HG03439 (cell line): Measurements from ENCODE around the gene KIF26A.

Source experiments
- ATAC-seq: cut with Tn5 transposase; IDR thresholded peaks from one replicate; pipeline ENCODE4 v1.9.1; 2021; ENCODE audit warnings: mild to moderate bottlenecking, moderate library complexity; ENCODE audit not compliant: unreplicated experiment

KIF26A gene

GRCh38 chr14:104138098-104138717 lies at the start of gene KIF26A:
Gene KIF26A, plus strand, starts transcription at chr14:104138587. Its CDS starts 136 bp downstream, at chr14:104138723.
- no peak for ATAC-seq

- ATAC-seq = no peak
These were observed 48.2 kb upstream of the KIF26A start for GRCh38 chr14:104090071-104090748.

GRCh38 chr14:104091061-104091926 lies 47.1 kb upstream of the KIF26A start:
- ATAC-seq = no peak

DNA sequence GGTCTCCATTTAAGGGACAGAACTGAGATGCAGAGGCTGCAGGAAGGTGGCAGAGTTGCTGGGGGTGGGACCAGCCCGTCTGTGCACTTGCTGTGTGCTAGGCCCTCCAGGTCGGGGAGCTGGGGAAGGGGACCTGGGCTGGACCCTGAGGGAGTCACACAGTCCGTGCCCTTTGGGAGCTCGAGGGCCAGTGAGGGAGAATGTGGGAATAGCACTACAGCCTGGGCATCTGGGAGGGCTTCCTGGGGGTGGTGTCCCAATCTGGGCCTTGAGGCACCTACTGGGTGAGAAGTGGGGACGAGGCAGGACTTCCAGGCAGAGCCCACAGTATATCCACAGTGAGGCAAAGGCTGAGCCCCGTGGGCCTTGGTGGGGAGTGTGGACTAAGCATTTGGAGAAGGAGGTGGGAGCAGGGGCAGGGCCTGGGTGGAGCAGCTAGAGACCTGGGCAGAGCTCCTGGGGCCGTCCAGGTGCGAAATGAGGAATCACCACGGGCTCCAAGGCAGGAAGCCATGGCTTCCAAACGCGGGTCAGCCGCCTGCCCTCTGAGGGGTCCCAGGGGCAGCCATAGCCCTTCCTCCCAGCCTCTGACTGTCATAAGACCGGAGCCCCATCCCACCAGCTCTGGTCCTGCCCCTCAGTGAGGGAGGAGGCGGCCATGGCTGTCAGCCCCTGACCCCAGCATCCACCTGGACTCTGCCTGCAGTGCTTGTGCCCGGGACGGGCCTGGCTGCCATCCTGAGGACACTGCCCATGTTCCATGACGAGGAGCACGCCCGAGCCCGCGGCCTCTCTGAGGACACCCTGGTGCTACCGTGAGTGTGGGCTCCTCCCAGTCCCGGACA lies 46.2 kb upstream of the KIF26A start:
- ATAC-seq = no peak

- no peak for ATAC-seq
These were observed 45.4 kb upstream of the KIF26A start for GRCh38 chr14:104092931-104093365.

DNA sequence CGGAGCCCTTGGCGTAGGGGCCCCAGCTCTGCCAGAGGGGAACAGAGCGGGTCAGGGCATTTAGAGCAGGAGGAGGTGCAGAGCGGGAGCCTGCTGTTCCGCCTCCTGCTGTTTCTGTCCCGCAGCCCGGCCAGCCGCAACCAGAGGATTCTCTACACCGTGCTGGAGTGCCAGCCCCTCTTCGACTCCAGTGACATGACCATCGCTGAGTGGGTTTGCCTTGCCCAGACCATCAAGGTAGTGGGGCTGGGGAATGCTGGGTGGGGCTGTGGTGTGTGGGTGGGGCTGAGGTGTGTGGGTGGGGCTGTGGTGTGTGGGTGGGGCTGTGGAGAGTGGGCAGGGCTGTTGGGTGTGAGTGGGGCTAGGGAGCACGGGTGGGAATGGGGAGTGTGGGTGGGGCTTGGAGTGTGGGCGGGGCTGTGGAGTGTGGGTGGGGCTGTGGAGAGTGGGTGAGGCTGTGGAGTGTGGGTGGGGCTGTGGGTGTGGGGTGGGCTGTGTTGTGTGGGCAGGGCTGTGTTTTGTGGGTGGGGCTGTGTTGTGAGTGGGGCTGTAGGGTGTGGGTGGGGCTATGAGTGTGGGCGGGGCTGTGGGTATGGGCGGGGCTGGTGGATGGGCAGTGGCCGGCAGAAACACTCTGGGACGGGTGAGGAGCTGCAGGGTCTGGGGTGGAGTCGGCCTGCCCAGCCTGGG lies 44.9 kb upstream of the KIF26A start:
- no peak for ATAC-seq

- ATAC-seq = no peak
These were observed 44.2 kb upstream of the KIF26A start for GRCh38 chr14:104094056-104094708.

GRCh38 chr14:104094709-104095425 lies 43.5 kb upstream of the KIF26A start:
- ATAC-seq = no peak

DNA sequence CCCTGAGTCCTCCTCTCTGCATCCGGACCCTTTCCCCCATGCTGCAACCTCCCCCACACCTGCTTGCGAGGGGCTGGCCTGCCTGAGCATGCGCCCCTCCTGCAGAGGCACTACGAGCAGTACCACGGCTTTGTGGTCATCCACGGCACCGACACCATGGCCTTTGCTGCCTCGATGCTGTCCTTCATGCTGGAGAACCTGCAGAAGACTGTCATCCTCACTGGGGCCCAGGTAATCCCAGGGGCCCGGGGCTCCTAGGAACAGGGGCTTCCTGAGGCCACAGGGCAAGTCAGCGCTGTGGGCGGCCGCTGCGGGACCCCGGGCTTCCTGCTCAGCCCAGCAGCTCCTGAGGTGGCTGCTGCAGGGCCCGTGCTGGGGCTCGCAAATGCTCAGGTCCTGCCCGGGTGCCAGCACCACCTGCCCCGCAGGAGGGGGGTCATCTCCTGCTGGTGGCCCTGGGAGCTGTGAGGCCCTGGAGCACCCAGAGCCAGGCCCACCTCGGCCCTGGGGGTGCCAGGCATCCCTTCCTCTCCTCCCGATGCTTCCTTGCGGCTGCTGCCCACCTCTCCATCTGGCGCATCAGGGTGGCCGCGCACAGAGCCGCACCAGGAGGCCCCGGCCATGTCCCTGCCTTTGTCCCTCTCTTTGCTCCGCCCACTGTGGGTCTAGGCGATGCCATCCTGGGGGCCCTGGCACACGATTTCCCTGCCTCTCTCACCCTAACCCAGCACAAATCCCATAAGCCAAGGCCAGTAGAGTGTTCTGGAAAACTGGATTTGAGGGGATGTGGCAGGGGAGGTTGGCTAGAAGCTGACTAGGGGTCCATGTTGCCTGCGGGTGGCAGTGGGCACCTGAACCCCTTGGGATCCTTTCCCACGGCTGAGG lies 42.7 kb upstream of the KIF26A start:
- ATAC-seq = no peak

GRCh38 chr14:104096318-104096717 lies 42.1 kb upstream of the KIF26A start:
- no peak for ATAC-seq

GRCh38 chr14:104096751-104097700 lies 41.4 kb upstream of the KIF26A start:
- no peak for ATAC-seq

DNA sequence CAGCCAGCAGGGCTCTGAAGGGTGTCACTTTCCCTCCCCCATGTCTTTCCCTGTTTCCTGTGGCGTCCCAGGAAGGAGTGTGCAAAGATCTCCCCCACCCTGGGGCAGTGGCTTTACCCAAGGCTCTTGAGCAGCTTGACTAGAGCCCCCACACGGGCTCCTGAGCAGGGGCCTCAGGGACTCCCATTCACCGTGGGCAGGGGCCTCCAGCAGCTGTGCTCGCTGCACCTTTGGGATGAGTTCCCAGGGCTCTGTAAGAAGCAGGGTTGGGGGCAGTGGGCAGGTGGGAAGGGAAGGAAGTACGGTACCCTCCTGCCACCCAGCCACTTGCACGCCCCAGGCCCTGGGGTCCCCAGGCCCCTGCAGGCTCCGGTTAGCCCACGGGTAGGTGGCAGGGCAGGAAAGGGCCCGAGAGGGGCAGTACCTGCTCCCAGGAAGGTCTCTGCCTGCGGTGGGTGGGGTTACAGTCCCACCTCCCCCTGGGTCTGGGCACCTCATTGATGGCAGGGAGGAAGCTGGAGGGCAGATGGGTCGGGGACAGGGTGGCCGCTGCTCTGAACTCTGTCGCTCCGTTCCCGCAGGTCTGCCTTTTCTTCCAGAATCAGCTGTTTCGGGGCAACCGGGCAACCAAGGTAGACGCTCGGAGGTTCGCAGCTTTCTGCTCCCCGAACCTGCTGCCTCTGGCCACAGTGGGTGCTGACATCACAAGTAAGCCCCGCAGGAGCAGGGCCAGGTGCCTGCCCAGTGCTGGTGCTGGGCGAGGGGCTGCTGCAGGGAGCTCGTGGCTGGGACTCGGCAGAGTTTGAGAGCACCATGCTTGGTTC lies 39.9 kb upstream of the KIF26A start:
- no peak for ATAC-seq

DNA sequence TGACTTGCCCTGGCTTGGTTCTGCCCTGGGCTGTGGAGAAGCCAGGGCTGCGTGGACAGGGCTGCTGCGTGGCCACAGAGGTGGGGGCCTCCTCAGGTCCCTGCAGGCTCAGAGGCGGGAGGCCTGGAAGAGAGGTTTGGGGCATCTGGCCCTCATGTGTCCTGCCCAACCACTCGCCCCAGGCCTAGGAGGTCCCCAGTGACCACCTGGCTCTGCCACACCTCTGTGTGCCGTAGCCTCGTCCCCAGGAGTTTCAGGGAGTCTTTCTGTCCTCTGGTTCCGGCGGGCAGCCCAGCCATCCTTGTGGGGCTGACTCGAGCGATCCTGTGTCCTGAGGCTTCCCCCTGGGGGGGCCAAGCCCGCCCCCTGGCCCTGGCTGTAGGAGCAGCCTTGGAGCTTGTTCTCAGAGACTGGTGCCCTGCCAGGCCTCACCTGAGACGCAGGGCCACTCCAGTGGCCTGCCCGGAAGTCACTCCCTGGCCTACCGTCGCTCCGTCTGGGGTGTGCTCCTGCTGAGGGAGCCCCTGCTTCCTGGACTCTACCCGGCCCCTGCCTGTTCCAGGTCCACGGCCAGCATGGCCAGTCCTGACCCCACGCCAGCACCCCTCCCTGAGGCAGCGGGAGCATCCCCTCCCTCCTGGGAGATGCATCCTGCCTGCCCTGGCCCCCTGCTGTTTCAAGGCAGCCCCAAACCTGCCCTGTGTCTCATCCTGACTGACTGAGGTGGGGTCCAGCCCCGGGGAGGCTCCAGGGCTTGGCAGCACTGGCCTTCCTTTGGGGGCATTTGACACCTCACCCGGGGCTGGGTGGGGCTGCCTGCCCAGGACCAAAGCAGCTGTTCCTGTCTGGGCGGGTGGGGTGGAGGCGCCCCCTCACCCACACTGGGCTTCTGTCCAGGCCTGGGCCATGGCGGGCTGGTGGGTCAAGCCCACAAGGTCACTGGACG lies 39.0 kb upstream of the KIF26A start:
- no peak for ATAC-seq

DNA sequence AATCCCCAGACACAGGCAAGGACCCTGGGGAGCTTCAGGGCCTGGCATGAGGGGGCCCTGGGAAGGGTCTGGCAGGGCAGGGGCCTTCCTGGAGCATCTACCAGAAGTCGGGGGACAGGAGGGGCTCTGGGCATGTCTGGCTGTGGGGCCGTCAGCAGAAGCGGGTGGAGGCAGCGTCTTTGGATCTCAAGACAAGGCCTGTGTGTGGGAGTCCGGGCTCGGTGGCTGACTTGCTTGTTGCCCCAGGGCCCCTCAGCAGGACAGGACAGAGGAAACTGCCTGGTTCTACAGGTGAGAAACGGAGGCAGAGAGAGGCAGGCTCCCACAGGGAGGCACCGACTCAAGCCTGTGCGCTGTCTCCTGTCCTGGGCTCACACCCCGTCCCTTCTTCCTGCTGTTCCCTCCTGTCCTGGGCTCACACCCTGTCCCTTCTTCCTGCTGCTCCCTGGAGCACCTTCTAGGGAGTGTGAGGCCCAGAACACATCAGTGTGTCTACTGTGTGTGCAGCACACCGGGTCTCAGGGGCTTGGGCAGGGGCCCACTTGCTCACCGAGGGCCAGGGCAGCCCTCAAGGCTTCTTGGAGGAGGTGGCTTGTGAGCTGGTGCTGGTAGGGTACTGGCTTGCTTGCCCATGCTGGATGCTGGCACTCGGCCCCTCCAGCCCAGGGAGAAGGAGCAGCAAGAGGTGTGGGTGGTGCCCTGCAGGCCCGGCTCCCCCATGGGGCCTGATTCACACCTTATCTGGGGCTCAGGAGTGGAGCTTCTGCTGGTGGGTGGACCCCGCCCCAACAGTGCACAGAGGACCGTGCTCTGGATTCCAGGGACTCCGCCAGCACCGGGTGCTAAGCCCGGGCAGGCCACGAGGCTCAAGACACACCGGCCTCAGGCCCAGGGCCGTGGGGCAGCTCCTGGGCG lies 38.0 kb upstream of the KIF26A start:
- no peak for ATAC-seq
